Progenitor cell of endocrine pancreas (in vitro differentiated cells): Measurements from ENCODE around the gene FIBCD1. TPM values are rescaled to one million over a fixed set of nuclear protein-coding genes. Genes with fewer than 3 reads are reported as not detected.

Source experiments
- DNase-seq: peaks from one replicate; pipeline ENCODE4 v3.0.0; 2021; ENCODE audit warnings: low spot score; ENCODE audit not compliant: unreplicated experiment
- H3K27ac Mint-ChIP-seq: 2 replicates; pipeline ENCODE4 v1.8.0; 2021; ENCODE audit warnings: mild to moderate bottlenecking, moderate library complexity, mixed read lengths
- H3K27me3 Mint-ChIP-seq: 2 replicates; pipeline ENCODE4 v1.8.0; 2021; ENCODE audit warnings: mixed read lengths
- H3K36me3 Mint-ChIP-seq: 2 replicates; pipeline ENCODE4 v1.8.0; 2022; ENCODE audit warnings: mixed read lengths; ENCODE audit not compliant: insufficient read depth
- H3K4me1 Mint-ChIP-seq: 2 replicates; pipeline ENCODE4 v1.8.0; 2021; ENCODE audit warnings: low read depth, mixed read lengths
- H3K4me3 Mint-ChIP-seq: 2 replicates; pipeline ENCODE4 v1.8.0; 2021; ENCODE audit warnings: low read depth, mild to moderate bottlenecking, moderate library complexity, mixed read lengths
- H3K9me3 Mint-ChIP-seq: 2 replicates; pipeline ENCODE4 v1.8.0; 2021; ENCODE audit warnings: low read depth, mixed read lengths
- total RNA-seq: library from RNA; stranded (reverse); gene quantifications from 2 replicates; pipeline ENCODE4 v1.2.1, GENCODE V29; 2021
- TF ChIP-seq, protein P1 (sequence below): fragments of 200-600 bp; sonication (generic); IDR thresholded peaks from one replicate; pipeline ENCODE4 v1.5.0; 2021; ENCODE audit warnings: antibody characterized with exemption, mild to moderate bottlenecking; ENCODE audit not compliant: unreplicated experiment

Gene FIBCD1
- total RNA-seq, 1 donor from 2014 or later = not detected

DNA sequence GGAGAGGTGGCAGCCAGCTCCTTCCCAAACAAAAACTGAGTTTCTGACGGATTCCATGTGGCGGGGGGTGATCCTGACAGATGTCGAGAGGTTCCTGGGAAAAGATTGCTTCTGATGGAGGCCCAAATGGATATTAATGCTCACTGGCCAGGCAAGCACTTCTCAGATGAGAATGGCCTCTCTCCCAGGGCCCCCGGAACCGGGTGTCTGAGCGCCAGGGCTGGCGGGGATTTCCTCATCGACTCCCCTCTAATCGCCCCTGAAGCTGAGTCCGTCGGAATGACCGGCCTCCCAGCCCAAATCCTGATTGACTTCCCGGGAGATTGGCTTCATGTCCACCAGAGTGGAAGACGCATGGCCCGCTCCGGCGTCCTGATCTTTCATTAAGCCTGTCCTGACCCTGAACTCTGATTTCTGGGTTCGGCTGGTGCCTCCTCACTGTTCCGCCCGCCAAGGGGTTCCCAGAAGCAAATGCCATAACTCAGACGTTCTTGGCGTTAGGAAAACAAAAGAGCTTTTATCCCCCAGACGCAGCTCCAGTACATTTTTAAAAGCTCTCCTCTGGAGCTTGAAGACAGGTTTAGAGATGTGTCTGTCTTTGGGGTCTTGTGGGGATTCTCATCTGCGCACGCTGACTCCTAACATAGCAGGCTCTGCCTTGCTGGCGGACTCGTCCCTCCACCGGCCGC lies 17.6 kb downstream of the FIBCD1 start:
- Mint-ChIP-seq H3K4me3 (no peak overlapping the region), H3K9me3 (no peaks in the 10 kb centered on the region), H3K36me3 (no peaks in the 10 kb centered on the region), H3K27ac (no peak overlapping the region), H3K4me1 (no peaks in the 10 kb centered on the region), H3K27me3 (peaks cover 14% of the 10 kb centered on the region)
- TF ChIP-seq, protein P1, sequence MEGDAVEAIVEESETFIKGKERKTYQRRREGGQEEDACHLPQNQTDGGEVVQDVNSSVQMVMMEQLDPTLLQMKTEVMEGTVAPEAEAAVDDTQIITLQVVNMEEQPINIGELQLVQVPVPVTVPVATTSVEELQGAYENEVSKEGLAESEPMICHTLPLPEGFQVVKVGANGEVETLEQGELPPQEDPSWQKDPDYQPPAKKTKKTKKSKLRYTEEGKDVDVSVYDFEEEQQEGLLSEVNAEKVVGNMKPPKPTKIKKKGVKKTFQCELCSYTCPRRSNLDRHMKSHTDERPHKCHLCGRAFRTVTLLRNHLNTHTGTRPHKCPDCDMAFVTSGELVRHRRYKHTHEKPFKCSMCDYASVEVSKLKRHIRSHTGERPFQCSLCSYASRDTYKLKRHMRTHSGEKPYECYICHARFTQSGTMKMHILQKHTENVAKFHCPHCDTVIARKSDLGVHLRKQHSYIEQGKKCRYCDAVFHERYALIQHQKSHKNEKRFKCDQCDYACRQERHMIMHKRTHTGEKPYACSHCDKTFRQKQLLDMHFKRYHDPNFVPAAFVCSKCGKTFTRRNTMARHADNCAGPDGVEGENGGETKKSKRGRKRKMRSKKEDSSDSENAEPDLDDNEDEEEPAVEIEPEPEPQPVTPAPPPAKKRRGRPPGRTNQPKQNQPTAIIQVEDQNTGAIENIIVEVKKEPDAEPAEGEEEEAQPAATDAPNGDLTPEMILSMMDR = no peak
- DNase-seq = no peak

DNA sequence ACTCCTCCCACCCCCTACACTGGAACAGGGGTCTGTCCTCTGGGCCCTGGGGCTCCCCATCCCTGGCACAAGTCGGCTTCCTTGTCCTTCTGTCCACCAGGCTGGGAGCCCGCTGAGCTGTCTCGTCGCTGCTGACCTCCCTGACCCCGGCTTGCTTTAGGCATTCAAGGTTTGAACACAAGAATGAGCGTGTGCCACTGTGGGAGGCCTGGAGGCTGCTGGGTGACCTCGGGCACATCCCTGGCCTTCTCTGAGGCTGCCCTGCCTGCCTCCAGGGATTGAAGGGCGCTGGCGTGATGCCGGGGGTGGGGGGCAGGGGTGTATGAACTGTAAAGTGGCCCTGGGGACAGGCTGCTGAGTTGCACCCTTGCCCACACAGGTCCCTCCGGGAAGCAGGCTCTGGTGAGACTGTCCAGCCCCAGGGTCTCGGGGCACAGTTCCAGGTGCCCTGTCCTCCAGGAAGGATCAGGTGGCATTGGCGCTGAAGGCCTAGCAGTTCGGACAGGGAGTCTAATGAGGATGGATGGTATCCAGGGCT lies 18.2 kb downstream of the FIBCD1 start:
- H3K27me3 Mint-ChIP-seq = peaks cover 14% of the 10 kb centered on the region
- no peaks in the 10 kb centered on the region for H3K36me3 Mint-ChIP-seq
- no peak overlapping the region for H3K4me3 Mint-ChIP-seq
- no peaks in the 10 kb centered on the region for H3K4me1 Mint-ChIP-seq
- H3K9me3 Mint-ChIP-seq = no peaks in the 10 kb centered on the region
- H3K27ac Mint-ChIP-seq = no peak overlapping the region
- DNase-seq = no peak
- TF ChIP-seq, protein P1 = no peak

DNA sequence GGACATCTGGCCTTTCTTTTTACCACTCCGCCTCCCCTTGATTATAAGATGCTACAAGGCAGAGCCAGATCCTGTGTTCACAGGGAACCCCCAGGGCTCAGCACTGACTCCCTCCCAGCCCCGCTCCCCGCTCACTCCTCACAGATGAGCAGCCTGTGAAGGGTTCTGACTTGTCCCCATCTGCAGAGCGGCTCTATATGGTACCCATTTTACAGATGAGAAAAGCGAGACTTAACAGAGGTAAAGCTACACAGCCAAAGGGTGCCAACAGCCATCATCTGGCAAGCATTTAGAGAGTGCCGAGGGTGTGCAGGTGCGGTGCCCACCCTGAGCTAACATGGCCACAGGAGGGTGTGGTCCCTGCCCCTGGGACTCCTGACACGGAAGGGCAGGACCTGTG lies 18.8 kb downstream of the FIBCD1 start:
- Mint-ChIP-seq H3K4me1 (no peaks in the 10 kb centered on the region), H3K27ac (no peak overlapping the region), H3K27me3 (peaks cover 14% of the 10 kb centered on the region), H3K36me3 (no peaks in the 10 kb centered on the region), H3K9me3 (no peaks in the 10 kb centered on the region), H3K4me3 (no peak overlapping the region)
- TF ChIP-seq, protein P1 = no peak
- DNase-seq = no peak

DNA sequence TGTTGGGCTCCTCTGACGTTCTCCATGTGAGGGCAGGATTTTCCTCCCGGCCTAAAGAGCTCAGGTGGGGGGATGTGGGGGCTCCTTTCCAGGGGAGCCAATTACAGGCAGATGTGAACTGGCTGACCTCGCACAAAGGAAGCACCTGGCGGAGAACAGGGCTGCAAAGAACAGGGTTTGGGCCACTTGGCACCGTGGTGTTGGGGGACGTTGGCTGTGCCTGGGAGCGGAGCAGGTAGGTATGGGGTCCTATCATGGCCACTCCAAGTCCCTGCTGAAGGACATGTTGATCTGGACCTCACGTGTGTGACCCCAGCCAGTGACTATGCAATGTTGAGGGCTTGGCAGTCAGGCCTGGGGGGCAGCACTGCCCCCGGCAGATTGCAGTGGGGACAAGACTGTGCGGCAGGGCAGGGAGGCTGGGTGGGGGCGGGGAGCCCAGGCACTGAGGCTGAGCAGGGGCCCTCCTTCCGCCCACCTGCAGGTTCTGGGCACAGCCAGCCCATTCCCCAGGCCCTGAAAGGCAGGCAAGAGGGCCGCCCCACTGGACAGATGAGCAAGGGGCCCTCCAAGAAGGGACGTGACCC lies 19.4 kb downstream of the FIBCD1 start:
- H3K27ac Mint-ChIP-seq = no peak overlapping the region
- H3K9me3 Mint-ChIP-seq = no peaks in the 10 kb centered on the region
- H3K36me3 Mint-ChIP-seq = no peaks in the 10 kb centered on the region
- TF ChIP-seq, protein P1 = no peak
- no peak for DNase-seq
- H3K4me3 Mint-ChIP-seq = no peak overlapping the region
- H3K4me1 Mint-ChIP-seq = no peaks in the 10 kb centered on the region
- H3K27me3 Mint-ChIP-seq = peaks cover 14% of the 10 kb centered on the region

DNA sequence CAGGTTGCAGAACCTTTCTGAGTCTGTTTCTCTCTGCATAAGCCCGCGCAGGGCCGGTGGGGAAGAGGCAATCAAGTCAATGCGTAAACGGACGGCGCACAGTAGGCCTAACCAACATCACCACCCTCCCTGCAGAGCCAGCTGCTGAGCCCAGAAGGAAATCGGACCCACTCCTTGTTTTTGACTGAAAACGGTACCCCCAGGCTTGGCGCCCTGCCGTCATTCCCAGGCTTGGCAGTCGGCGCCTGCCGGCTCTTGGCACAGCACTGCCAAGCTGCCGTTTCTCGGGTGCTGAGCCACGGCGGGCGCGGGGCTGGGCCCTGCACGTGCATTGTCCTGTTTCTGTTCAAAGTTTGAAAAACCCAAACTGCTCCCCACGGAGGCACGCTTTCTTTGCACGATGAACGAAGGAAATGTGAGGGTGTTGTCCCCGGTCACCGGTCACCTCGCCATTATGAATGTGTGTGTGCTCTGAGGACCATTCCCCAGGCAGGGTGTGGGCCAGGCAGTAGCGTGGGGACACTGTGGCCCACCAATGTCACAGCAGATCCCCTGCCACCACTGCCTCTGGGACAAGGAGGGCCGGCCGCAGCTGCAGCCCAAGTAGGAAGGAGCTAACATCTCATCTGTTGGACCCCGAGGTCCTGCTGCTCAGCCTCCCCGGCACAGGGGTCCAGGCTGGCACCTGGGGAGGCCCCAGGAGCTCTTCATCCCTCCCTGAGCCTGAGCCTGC lies 20.1 kb downstream of the FIBCD1 start:
- TF ChIP-seq, protein P1 = no peak
- Mint-ChIP-seq H3K27ac (no peak overlapping the region), H3K4me3 (no peak overlapping the region), H3K27me3 (peaks cover 14% of the 10 kb centered on the region), H3K9me3 (no peaks in the 10 kb centered on the region), H3K36me3 (no peaks in the 10 kb centered on the region), H3K4me1 (no peaks in the 10 kb centered on the region)
- no peak for DNase-seq
